Measurements from ENCODE around the gene TEX261.

TEX261 gene

DNA sequence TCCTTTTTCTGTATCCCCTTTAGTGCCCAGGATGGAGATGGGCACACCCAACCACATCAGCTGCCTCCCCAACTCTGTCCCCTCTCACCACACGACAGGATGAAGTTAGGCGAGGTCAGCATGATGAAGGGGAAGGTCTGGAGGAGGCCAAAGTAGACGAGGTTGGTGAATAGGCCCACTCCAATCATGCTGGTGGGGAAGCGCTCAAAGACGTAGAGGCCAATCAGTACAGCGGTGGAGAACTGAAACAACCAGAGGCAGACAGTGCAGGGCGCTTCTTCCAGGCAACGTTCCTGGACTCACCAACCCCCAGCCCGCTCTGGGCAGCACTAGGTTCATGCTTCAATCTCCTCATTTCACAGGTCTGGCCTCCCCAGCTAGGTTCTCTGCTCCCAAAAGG lies 2.9 kb downstream of the TEX261 start:
- TF ChIP-seq, protein P1, sequence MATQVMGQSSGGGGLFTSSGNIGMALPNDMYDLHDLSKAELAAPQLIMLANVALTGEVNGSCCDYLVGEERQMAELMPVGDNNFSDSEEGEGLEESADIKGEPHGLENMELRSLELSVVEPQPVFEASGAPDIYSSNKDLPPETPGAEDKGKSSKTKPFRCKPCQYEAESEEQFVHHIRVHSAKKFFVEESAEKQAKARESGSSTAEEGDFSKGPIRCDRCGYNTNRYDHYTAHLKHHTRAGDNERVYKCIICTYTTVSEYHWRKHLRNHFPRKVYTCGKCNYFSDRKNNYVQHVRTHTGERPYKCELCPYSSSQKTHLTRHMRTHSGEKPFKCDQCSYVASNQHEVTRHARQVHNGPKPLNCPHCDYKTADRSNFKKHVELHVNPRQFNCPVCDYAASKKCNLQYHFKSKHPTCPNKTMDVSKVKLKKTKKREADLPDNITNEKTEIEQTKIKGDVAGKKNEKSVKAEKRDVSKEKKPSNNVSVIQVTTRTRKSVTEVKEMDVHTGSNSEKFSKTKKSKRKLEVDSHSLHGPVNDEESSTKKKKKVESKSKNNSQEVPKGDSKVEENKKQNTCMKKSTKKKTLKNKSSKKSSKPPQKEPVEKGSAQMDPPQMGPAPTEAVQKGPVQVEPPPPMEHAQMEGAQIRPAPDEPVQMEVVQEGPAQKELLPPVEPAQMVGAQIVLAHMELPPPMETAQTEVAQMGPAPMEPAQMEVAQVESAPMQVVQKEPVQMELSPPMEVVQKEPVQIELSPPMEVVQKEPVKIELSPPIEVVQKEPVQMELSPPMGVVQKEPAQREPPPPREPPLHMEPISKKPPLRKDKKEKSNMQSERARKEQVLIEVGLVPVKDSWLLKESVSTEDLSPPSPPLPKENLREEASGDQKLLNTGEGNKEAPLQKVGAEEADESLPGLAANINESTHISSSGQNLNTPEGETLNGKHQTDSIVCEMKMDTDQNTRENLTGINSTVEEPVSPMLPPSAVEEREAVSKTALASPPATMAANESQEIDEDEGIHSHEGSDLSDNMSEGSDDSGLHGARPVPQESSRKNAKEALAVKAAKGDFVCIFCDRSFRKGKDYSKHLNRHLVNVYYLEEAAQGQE (IDR thresholded peaks at IDR 0.05; ENCODE audit: insufficient read depth in 1 of 2, low read depth in 2 of 2, low read length in 2 of 2), result no peak
- no peak for TF ChIP-seq SIN3A (IDR thresholded peaks at IDR 0.05; ENCODE audit: borderline replicate concordance, insufficient read depth, low read length)
- TF ChIP-seq TAF1 (IDR thresholded peaks at IDR 0.05; ENCODE audit: borderline replicate concordance, insufficient read depth, low read length), result no peak
- TF ChIP-seq POLR2AphosphoS5 (IDR thresholded peaks at IDR 0.05; ENCODE audit: low read depth, low read length), result no peak
- no peak for TF ChIP-seq FOXP2 (optimal IDR thresholded peaks at IDR 0.05; ENCODE audit: borderline replicate concordance, extremely low read depth, extremely low read length, insufficient read depth)

DNA sequence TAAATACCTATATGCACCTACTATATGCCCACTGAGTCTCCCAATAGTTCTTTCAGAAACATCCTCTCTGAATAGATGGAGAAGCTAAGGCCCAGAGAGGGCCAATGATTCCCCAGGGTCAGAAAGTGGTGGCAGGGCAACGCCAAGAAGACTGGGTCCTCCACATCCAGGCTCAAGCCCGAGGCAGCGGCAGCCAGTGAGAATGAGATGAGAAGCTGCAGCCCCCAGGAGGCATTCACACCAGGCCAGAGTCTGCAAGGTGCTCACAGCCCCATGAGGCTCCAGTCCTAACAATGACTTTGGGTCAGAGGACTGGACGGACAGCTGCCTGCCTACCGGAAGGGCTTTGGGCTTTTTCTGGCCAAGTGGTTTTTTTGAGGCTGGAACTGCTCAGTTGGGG lies 3.5 kb downstream of the TEX261 start:
- TF ChIP-seq FOXP2 (optimal IDR thresholded peaks at IDR 0.05; ENCODE audit: borderline replicate concordance, extremely low read depth, extremely low read length, insufficient read depth) (no peak), POLR2AphosphoS5 (IDR thresholded peaks at IDR 0.05; ENCODE audit: low read depth, low read length) (no peak), SIN3A (IDR thresholded peaks at IDR 0.05; ENCODE audit: borderline replicate concordance, insufficient read depth, low read length) (no peak), TAF1 (IDR thresholded peaks at IDR 0.05; ENCODE audit: borderline replicate concordance, insufficient read depth, low read length) (no peak)
- TF ChIP-seq, protein P1 (IDR thresholded peaks at IDR 0.05; ENCODE audit: insufficient read depth in 1 of 2, low read depth in 2 of 2, low read length in 2 of 2), result no peak

DNA sequence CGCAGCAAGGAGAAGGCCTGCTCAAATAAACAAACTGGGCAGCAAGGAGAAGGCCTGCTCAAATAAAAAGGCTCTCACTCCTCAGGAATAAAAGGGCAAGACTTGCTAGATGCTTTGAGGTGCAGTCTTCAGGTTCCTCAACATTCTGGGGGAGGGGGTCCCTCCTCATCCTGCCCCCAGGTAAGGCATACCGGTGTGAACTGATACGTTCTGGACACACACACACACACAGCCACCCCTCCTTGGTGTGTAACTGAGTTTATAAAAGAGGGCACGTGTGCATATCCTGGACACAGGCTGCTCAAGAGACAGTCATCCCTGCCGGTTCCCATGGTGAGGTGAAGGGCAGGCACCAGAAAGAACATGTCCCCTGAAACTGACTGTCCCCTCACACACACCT lies 4.5 kb downstream of the TEX261 start:
- no peak for TF ChIP-seq FOXP2 (optimal IDR thresholded peaks at IDR 0.05; ENCODE audit: borderline replicate concordance, extremely low read depth, extremely low read length, insufficient read depth)
- no peak for TF ChIP-seq POLR2AphosphoS5 (IDR thresholded peaks at IDR 0.05; ENCODE audit: low read depth, low read length)
- no peak for TF ChIP-seq SIN3A (IDR thresholded peaks at IDR 0.05; ENCODE audit: borderline replicate concordance, insufficient read depth, low read length)
- TF ChIP-seq, protein P1 (IDR thresholded peaks at IDR 0.05; ENCODE audit: insufficient read depth in 1 of 2, low read depth in 2 of 2, low read length in 2 of 2), result no peak
- no peak for TF ChIP-seq TAF1 (IDR thresholded peaks at IDR 0.05; ENCODE audit: borderline replicate concordance, insufficient read depth, low read length)

DNA sequence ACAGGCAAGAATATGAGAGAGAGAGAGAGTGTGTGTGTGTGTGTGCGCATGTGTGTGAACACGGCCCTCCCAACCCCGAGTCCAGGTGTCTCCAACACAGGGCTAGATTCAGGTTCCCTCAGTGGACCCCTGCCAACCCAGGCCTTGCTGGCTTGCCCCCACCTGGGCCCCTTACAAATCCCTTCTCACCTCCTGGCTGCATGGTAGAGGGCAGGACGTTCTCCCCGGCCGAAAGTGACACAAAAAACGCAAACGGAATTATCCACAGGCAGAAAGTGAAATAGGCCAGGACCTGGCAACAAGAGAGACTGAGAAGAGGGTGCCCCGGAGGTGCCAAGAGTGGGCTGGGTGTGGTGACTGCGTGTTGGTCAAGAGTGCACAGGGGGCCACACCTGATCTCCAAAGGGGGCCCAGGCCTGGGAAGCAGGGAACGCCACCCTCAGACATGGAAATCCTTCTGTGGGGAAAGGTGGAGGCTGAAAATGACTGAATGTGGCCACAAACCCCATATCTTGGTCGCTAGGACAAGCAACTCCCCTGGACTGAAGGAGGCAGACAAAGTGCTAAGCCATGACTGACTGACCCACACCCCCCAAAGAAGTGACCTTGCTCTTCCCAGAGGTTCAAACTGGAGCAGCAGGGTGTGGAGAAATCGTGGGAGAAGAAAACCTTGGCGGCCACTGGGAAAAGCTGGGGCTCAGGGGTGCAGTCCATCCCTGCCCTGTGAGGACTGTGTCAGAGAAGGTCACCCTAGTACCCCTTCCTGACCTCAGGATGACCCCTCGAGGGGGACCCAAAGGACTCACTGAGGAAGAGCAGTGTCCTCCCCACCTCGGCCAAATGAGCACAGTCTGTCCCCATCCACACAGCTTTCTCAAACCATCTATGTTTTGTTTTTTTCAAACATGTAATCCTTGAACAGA lies 5.7 kb downstream of the TEX261 start:
- TF ChIP-seq FOXP2 (optimal IDR thresholded peaks at IDR 0.05; ENCODE audit: borderline replicate concordance, extremely low read depth, extremely low read length, insufficient read depth), result no peak
- no peak for TF ChIP-seq SIN3A (IDR thresholded peaks at IDR 0.05; ENCODE audit: borderline replicate concordance, insufficient read depth, low read length)
- TF ChIP-seq POLR2AphosphoS5 (IDR thresholded peaks at IDR 0.05; ENCODE audit: low read depth, low read length), result no peak
- TF ChIP-seq TAF1 (IDR thresholded peaks at IDR 0.05; ENCODE audit: borderline replicate concordance, insufficient read depth, low read length), result no peak
- TF ChIP-seq, protein P1 (IDR thresholded peaks at IDR 0.05; ENCODE audit: insufficient read depth in 1 of 2, low read depth in 2 of 2, low read length in 2 of 2), result no peak

Measured in PFSK-1 (cell line).